Heart left ventricle (tissue), 13 donors: ENCODE results near the gene LAYN.

Experiments
- CTCF ChIP-seq, 12 donors: fragments of 200-600 bp; sonication (generic) in 4 of 12; IDR thresholded peaks; one replicate each; pipeline versions ENCODE4 v1.5.0 to v1.8.0; 2018 to 2022; ENCODE audit warnings: antibody characterized with exemption in 12 of 12, mild to moderate bottlenecking in 5 of 12
- POLR2A ChIP-seq, 2 donors: fragments of 450-650 bp; IDR thresholded peaks; one replicate each; pipeline ENCODE4 v1.6.1; 2017; ENCODE audit warnings: antibody characterized with exemption in 2 of 2, mild to moderate bottlenecking in 2 of 2, moderate library complexity in 2 of 2
- donor health status: ischemic (EF 13 %, LVEDD 7.1; RV severe dilation, severe dysfunction).
- donor health status: DM: no; HTN: yes; CAD: no.
- donor health status: DM: no; HTN: no; CAD: no.
- donor health status: ischemic (EF 25% LVEDD 6.9; RV normal size, moderate dysfunction).
- donor health status: ischemic (EF 25% LVEDD 5.7; RV mildly dilated, moderate dysfunction).
- donor health status: ischemic (EF 35%, LVEDD 5.7; RV mildly dilated, moderate dysfunction).
- donor health status: nonischemic (EF 11% LVEDD 7.7; RV severe dilation, severe dysfunction).
- donor health status: DM: yes; HTN: yes; CAD: no.
- donor health status: PGD.
- donor health status: ischemic (EF 29% LVEDD 5.4; RV normal size, mild dysfunction).
- donor health status: nonischemic (EF 23%, LVEDD 6.1; RV moderate dilation, normal function).

GRCh38 chr11:111531136-111531535 is 9.4 kb upstream of the LAYN start:
- no peak for TF ChIP-seq POLR2A (IDR thresholded peaks at IDR 0.05)
- TF ChIP-seq CTCF (IDR thresholded peaks at IDR 0.05) = no peak
